ENCODE measurements around the gene ASPM.
A peak's percentile ranks its signal among the peaks of the same experiment; 100 is the strongest.
"Not testable (repeated sequence)": the region's sequence is repeated elsewhere in the genome, so short reads cannot be mapped to it uniquely, and the experiment has no call there.

ASPM gene

GRCh38 chr1:197141575-197141974, 4.9 kb downstream of the ASPM start:
- no peak for DNase-seq

GRCh38 chr1:197140121-197140520, 6.3 kb downstream of the ASPM start:
- no peak for DNase-seq

- no peak for DNase-seq
These were observed 7.3 kb downstream of the ASPM start for GRCh38 chr1:197139169-197139568.

- no peak for DNase-seq
These were observed 9.1 kb downstream of the ASPM start for GRCh38 chr1:197137322-197137721.

GRCh38 chr1:197130677-197131304, 15.7 kb downstream of the ASPM start:
- DNase-seq, result no peak

- no peak for DNase-seq
These were observed 16.8 kb downstream of the ASPM start for GRCh38 chr1:197129698-197130097.

GRCh38 chr1:197127246-197127912, 19.1 kb downstream of the ASPM start:
- DNase-seq, result no peak

- DNase-seq, result no peak
These were observed 19.8 kb downstream of the ASPM start for GRCh38 chr1:197126691-197127090.

- no peak for DNase-seq
These were observed 22.1 kb downstream of the ASPM start for GRCh38 chr1:197124376-197124775.

GRCh38 chr1:197116156-197116555, 30.3 kb downstream of the ASPM start:
- no peak for DNase-seq

- DNase-seq, result no peak
These were observed 39.6 kb downstream of the ASPM start for GRCh38 chr1:197106869-197107268.

GRCh38 chr1:197103300-197103699, 43.2 kb downstream of the ASPM start:
- DNase-seq, result no peak

- DNase-seq, result no peak
These were observed 44.5 kb downstream of the ASPM start for GRCh38 chr1:197101978-197102377.

GRCh38 chr1:197100677-197101076, 45.8 kb downstream of the ASPM start:
- no peak for DNase-seq

GRCh38 chr1:197099444-197099843, 47.0 kb downstream of the ASPM start:
- DNase-seq, result peak in 1 of 3 donors; percentile 7

GRCh38 chr1:197096971-197097370, 49.5 kb downstream of the ASPM start:
- DNase-seq, result not testable (repeated sequence)

- DNase-seq, result no peak
These were observed 50.3 kb downstream of the ASPM start for GRCh38 chr1:197096137-197096536.

GRCh38 chr1:197093226-197093885, 53.1 kb downstream of the ASPM start:
- no peak for DNase-seq

- no peak for DNase-seq
These were observed 53.9 kb downstream of the ASPM start for GRCh38 chr1:197092491-197093023.

GRCh38 chr1:197083474-197083873, 63.0 kb downstream of the ASPM start:
- no peak for DNase-seq

GRCh38 chr1:197081117-197081753, 65.2 kb downstream of the ASPM start:
- no peak for DNase-seq

GRCh38 chr1:197080323-197080722, 66.1 kb downstream of the ASPM start:
- DNase-seq, result no peak

GRCh38 chr1:197076585-197076984, 69.9 kb downstream of the ASPM start:
- DNase-seq, result no peak

- no peak for DNase-seq
These were observed 72.5 kb downstream of the ASPM start for GRCh38 chr1:197073978-197074377.

Measured in suppressor macrophage treated with lipopolysaccharide for 1 hour (primary cell).